Spleen (tissue), 7 donors: ENCODE data around the gene RBM12.

Experiments
- POLR2A ChIP-seq, 3 donors: fragments of 450-650 bp; IDR thresholded peaks; one replicate each; pipeline ENCODE4 v1.5.1; 2017; ENCODE audit warnings: antibody characterized with exemption in 3 of 3, mild to moderate bottlenecking in 1 of 3
- POLR2AphosphoS5 ChIP-seq, 3 donors: sonication (generic); formaldehyde crosslinking; IDR thresholded peaks; one replicate each; pipeline ENCODE4 v1.5.1; 2017; ENCODE audit warnings: antibody characterized with exemption in 3 of 3
- TF ChIP-seq, protein P1 (sequence below), 11 experiments: fragments of 200-600 bp in 7 of 11; fragments of 450-650 bp in 4 of 11; sonication (generic) in 4 of 11; IDR thresholded peaks in 8 of 11; conservative IDR thresholded peaks in 3 of 11; 1 replicate in 7 of 11; 2 replicates in 4 of 11; pipeline versions ENCODE4 v1.4.0 to v1.8.0; 2016 to 2021; ENCODE audit warnings: antibody characterized with exemption in 11 of 11, inconsistent platforms in 4 of 11, mild to moderate bottlenecking in 1 of 11
- donor health status: DM: no; HTN: no; CAD: no; lungs with moderate emphysema.
- donor health status: DM: no; HTN: no; CAD: no.
- donor health status: DM: no; HTN: no; CAD: no.

DNA sequence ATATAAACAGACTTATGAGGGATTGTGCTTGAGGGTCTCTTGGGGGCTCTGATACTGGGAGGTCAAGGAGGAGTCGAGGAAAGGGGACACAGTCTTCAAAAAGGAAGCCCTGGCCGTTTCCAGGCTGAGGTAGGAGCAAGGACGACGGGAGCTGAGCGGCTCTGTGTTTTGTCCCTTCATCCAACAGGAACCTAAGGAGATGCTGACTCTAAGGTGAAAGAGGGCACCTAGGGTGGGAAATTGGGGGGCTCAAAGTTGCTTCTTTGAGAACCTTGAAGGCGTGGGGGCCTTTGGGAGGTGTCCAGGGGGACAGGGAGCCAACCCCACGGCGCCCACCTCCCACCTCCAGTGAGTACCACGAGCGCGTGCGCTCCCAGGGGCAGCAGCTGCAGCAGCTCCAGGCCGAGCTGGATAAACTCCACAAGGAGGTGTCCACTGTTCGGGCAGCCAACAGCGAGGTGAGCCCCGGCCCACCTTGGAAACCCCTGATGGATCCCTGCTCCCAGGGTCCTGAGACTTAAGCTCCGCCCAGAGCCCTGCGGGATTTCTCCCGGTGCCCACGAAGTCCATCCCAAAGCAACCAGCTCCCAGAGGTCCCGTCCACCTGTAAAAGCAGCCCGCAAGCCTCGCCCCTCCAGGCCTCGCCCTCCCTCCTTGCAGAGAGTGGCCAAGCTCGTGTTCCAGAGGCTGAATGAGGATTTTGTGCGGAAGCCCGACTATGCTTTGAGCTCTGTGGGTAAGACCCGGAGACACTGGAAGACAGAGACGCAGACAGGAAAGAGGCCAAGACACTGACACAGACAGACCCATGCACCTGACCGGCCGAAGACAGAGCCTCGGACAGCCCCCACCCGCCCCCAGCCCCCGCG, 46.2 kb downstream of the RBM12 start:
- no peak for TF ChIP-seq POLR2A (IDR thresholded peaks at IDR 0.05)
- TF ChIP-seq, protein P1, sequence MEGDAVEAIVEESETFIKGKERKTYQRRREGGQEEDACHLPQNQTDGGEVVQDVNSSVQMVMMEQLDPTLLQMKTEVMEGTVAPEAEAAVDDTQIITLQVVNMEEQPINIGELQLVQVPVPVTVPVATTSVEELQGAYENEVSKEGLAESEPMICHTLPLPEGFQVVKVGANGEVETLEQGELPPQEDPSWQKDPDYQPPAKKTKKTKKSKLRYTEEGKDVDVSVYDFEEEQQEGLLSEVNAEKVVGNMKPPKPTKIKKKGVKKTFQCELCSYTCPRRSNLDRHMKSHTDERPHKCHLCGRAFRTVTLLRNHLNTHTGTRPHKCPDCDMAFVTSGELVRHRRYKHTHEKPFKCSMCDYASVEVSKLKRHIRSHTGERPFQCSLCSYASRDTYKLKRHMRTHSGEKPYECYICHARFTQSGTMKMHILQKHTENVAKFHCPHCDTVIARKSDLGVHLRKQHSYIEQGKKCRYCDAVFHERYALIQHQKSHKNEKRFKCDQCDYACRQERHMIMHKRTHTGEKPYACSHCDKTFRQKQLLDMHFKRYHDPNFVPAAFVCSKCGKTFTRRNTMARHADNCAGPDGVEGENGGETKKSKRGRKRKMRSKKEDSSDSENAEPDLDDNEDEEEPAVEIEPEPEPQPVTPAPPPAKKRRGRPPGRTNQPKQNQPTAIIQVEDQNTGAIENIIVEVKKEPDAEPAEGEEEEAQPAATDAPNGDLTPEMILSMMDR (IDR thresholded peaks at IDR 0.05 in 8 of 11, conservative IDR thresholded peaks at IDR 0.05 in 3 of 11): no peak
- TF ChIP-seq POLR2AphosphoS5 (IDR thresholded peaks at IDR 0.05): peak in 1 of 3 donors; percentile 14
